Measurements from ENCODE around the gene LINC01488.

Gene LINC01488

DNA sequence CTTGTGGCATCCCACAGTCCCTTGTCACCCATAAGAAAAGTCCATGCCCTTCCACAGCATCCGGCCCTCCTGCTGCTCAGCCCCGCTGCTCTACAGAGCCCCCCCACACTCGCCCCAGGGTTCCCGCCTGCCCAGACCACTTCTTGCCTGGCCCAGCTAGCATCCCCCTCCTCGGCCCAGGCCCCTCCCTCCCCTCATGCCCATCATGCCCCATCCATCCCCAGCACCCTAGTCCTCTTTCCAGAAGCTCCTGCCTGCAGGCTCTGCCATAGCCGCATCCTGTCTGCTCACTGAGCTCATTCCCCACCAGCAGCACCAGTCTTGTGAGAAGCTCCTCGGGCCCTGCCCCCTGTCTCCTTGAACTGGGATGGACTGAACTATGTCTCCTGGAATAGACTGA is 54.4 kb downstream of the LINC01488 start:
- Histone ChIP-seq H3K9me3 (replicated peaks; ENCODE audit: low read length) (no peaks in the 10 kb centered on the region), H3K36me3 (ENCODE audit: insufficient read depth, low read length) (no peaks in the 10 kb centered on the region), H3K4me1 (ENCODE audit: control insufficient read depth, insufficient read depth, low read length) (peaks cover 18% of the 10 kb centered on the region), H3K4me2 (ENCODE audit: low read length) (no peak overlapping the region), H3K4me3 (ENCODE audit: low read length) (no peak overlapping the region), H3K9ac (ENCODE audit: low read depth, low read length) (no peak overlapping the region), H3K27me3 (ENCODE audit: control insufficient read depth, insufficient read depth, low read length) (peaks cover 3% of the 10 kb centered on the region)

DNA sequence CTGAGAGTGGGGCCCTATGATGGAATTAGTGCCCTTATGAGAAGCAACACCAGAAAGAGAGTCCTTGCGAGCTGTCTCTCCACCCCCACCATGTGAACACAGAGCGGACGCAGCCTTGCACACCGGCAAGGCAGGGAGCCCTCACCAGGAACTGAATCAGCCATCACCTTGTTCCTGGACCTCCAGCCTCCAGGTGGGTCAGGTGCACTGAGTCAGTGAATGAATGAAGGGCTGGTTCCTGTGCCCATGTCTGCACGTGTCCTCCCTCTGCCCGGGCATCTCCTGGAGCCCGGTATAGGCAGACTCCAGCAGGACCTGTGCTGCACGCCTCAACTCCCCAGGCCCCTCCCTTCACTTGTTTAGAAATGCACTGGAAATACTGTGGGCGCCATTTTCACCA is 54.9 kb downstream of the LINC01488 start:
- H3K27me3 ChIP-seq (ENCODE audit: control insufficient read depth, insufficient read depth, low read length), result peaks cover 3% of the 10 kb centered on the region
- H3K4me2 ChIP-seq (ENCODE audit: low read length), result no peak overlapping the region

DNA sequence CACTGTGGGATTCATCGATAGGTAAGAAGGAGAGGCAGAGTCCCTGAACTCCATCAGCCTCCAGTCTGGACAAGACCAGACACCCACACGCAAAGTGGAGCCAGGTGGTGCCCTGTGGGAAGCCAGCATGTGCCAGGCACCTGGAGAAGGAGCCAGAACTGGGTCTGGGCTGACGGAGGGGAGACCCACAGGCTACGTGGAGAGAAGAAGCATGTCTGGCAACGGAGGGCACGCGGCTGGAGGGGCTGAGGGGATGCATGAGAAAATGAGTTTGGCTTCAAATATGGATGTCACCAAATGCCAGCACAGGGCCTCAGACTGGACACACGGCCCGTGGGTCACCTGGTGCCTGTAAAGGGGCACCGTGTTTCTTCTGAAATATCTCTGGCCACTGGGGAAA is 55.7 kb downstream of the LINC01488 start:
- no peaks in the 10 kb centered on the region for H3K9me3 ChIP-seq (replicated peaks; ENCODE audit: low read length)
- no peak overlapping the region for H3K4me3 ChIP-seq (ENCODE audit: low read length)
- no peaks in the 10 kb centered on the region for H3K36me3 ChIP-seq (ENCODE audit: insufficient read depth, low read length)
- H3K27me3 ChIP-seq (ENCODE audit: control insufficient read depth, insufficient read depth, low read length), result no peaks in the 10 kb centered on the region
- H3K4me1 ChIP-seq (ENCODE audit: control insufficient read depth, insufficient read depth, low read length), result peaks cover 30% of the 10 kb centered on the region
- no peak overlapping the region for H3K4me2 ChIP-seq (ENCODE audit: low read length)
- H3K9ac ChIP-seq (ENCODE audit: low read depth, low read length), result no peak overlapping the region

More for the DNA sequence above, 54.9 kb downstream of the LINC01488 start:
- Histone ChIP-seq H3K4me1 (ENCODE audit: control insufficient read depth, insufficient read depth, low read length) (peaks cover 23% of the 10 kb centered on the region), H3K36me3 (ENCODE audit: insufficient read depth, low read length) (no peaks in the 10 kb centered on the region), H3K9me3 (replicated peaks; ENCODE audit: low read length) (no peaks in the 10 kb centered on the region), H3K4me3 (ENCODE audit: low read length) (no peak overlapping the region), H3K9ac (ENCODE audit: low read depth, low read length) (no peak overlapping the region)

DNA sequence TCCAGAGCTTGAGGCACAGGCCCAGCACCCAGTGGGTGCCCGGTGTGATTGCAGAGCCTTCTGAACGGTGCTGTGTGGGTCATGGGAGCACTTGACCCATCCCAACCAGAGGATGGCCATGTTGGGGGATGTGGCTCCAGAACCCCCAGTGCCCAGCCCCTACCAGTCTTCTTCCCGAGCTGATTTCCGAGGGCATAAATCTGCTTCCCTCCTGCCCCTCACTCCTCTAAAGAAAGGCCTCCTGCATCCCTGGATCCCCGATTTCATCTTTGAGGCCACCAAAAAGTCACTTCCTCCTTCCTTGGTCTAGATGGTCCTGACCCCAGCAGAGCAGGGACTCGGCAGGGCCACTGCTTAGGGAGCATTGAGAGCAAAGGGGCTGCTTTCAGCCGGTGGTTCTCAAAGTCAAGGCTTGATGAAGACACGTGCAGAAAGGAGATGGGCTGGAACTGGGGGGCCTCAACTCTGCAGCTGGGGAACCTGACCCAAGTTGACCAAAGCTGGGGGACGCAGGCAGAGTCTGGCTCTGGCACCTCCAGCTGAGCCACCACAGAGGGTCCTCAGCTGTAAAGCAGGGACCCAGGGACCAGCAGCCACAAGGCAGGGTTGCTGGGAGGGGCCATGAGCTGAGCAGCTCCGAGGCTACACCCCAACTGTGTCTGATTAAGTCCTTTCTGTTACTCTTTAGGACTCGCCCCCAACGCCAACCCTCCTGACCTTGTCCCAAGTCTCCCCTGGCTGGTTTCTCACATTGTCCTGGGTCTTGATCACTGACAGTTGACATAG is 56.6 kb downstream of the LINC01488 start:
- Histone ChIP-seq H3K36me3 (ENCODE audit: insufficient read depth, low read length) (no peaks in the 10 kb centered on the region), H3K4me3 (ENCODE audit: low read length) (no peak overlapping the region), H3K4me1 (ENCODE audit: control insufficient read depth, insufficient read depth, low read length) (peaks cover 30% of the 10 kb centered on the region), H3K4me2 (ENCODE audit: low read length) (no peak overlapping the region), H3K9me3 (replicated peaks; ENCODE audit: low read length) (no peaks in the 10 kb centered on the region), H3K9ac (ENCODE audit: low read depth, low read length) (no peak overlapping the region), H3K27me3 (ENCODE audit: control insufficient read depth, insufficient read depth, low read length) (no peaks in the 10 kb centered on the region)

DNA sequence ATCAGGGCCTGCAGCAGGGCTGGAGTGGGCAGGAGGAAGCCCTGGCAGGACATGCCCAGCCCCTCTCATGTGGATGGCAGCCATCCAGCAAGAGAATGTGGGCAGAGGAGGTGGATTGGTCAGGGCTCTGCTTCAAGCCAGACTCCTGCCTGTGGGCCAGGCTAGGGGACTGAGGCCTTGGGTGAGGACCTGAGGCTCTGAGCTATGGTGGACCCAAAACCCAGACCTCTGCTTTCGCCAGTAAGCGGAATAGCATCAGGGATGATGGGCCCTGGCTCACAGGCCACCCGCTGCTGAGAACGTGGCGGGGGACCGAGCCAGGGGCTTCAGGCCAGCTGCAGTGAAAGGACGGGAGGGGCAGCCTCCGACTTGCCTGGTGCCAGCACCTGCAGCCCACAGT is 57.4 kb downstream of the LINC01488 start:
- H3K27me3 ChIP-seq (ENCODE audit: control insufficient read depth, insufficient read depth, low read length), result no peaks in the 10 kb centered on the region
- no peaks in the 10 kb centered on the region for H3K36me3 ChIP-seq (ENCODE audit: insufficient read depth, low read length)
- H3K4me3 ChIP-seq (ENCODE audit: low read length), result no peak overlapping the region
- no peak overlapping the region for H3K4me2 ChIP-seq (ENCODE audit: low read length)
- H3K9me3 ChIP-seq (replicated peaks; ENCODE audit: low read length), result no peaks in the 10 kb centered on the region
- no peak overlapping the region for H3K9ac ChIP-seq (ENCODE audit: low read depth, low read length)
- H3K4me1 ChIP-seq (ENCODE audit: control insufficient read depth, insufficient read depth, low read length), result peaks cover 30% of the 10 kb centered on the region

DNA sequence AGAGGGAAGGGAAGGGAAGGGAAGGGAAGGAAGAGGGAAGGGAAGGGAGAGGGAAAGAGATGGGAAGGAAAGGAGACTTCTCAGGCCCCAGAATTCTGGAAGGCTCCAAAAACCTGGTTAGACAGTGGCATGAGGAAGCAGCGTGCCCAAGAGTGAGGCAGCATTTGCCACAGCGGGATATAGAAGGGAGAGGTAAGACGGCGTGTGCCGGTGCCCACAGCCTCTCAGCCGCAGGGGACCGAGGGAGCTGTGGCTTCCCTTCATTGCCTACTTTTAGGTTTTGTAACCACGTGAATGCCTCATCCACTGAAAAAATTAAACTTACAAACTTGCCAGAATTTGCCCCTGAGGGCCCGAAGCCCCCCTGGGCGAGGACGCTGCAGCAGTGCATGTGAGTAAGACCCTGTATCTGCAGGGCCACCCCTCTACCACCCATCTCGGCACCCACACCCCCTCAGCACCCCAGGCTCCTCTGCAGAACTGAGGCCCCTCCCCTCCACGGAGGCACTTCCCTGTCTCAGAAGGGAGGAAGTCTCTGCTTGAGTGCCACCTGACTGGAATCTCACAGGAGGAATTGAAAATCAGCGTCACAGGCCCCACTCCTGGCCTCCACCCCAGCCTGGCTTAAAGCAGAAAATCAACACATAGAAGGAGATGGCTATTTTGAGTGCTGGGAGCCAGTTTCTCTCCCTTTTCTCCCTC is 58.1 kb downstream of the LINC01488 start:
- no peak overlapping the region for H3K4me3 ChIP-seq (ENCODE audit: low read length)
- H3K9me3 ChIP-seq (replicated peaks; ENCODE audit: low read length), result no peaks in the 10 kb centered on the region
- H3K9ac ChIP-seq (ENCODE audit: low read depth, low read length), result peak overlapping the region; percentile 58

DNA sequence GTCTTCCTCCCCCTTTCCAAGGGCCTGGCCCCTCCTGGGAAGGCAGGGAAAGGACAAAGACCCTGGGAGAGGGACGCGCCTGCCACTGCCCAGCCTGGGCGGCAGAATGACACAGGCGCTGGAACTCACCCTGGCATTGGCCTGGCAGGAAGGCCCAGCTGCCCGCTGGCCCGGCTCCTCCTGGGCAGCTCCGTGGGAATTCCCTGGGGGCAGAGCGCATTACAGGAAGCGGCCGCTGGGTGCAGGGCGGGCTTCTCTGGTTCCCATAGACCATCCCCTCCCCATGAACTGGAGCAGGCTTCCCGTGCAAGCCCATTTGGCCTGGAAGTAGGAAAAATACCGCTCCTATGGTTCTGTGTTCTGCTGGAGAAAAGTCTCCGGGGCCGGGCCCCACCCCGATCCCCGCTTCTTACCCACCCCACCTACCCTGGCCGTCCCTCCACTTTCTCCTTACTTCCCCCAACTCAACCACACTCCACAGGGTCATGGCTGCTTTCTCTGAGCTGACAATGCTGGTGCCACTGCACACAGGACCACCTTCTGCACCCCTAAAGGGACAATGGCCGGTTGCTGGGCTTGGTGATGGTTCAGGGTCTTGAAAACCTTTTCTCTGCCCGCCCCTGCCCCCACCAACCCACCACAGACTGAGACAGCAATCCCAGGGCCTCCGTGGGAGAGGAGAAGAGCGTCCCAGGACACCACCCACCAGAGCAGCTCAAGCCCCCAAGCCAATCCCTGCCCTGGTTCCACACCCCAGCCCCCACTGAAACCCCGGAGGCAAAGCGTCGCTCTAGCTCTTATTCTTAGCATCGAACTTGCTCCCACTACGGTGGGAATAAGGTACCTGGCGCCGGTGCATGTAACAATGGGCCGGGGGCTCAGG is 58.9 kb downstream of the LINC01488 start:
- no peaks in the 10 kb centered on the region for H3K9me3 ChIP-seq (replicated peaks; ENCODE audit: low read length)
- peak overlapping the region; percentile 47 for H3K4me2 ChIP-seq (ENCODE audit: low read length)
- H3K9ac ChIP-seq (ENCODE audit: low read depth, low read length), result peak overlapping the region; percentile 58
- no peak overlapping the region for H3K4me3 ChIP-seq (ENCODE audit: low read length)
- H3K36me3 ChIP-seq (ENCODE audit: insufficient read depth, low read length), result no peaks in the 10 kb centered on the region
- peaks cover 30% of the 10 kb centered on the region for H3K4me1 ChIP-seq (ENCODE audit: control insufficient read depth, insufficient read depth, low read length)
- H3K27me3 ChIP-seq (ENCODE audit: control insufficient read depth, insufficient read depth, low read length), result peaks cover 2% of the 10 kb centered on the region

More for the DNA sequence above, 58.1 kb downstream of the LINC01488 start:
- Histone ChIP-seq H3K4me1 (ENCODE audit: control insufficient read depth, insufficient read depth, low read length) (peaks cover 30% of the 10 kb centered on the region), H3K4me2 (ENCODE audit: low read length) (peak overlapping the region; percentile 47), H3K36me3 (ENCODE audit: insufficient read depth, low read length) (no peaks in the 10 kb centered on the region), H3K27me3 (ENCODE audit: control insufficient read depth, insufficient read depth, low read length) (no peaks in the 10 kb centered on the region)

DNA sequence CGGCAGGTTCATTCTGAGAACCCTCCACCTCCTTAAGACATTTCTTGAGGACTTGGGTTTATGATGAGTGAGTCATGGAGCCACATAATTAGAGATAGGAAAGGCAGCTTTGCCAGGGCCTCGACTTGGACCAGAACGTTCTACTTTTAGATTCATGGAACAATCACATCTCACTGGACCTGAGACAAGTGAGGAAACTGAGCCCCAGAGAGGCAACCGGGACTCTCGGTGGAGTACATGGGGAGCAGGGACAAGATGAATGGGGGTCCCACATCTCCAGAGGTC is 59.5 kb downstream of the LINC01488 start:
- no peaks in the 10 kb centered on the region for H3K36me3 ChIP-seq (ENCODE audit: insufficient read depth, low read length)
- H3K4me3 ChIP-seq (ENCODE audit: low read length), result no peak overlapping the region
- peaks cover 8% of the 10 kb centered on the region for H3K27me3 ChIP-seq (ENCODE audit: control insufficient read depth, insufficient read depth, low read length)
- H3K4me2 ChIP-seq (ENCODE audit: low read length), result no peak overlapping the region
- peaks cover 30% of the 10 kb centered on the region for H3K4me1 ChIP-seq (ENCODE audit: control insufficient read depth, insufficient read depth, low read length)
- H3K9me3 ChIP-seq (replicated peaks; ENCODE audit: low read length), result no peaks in the 10 kb centered on the region
- H3K9ac ChIP-seq (ENCODE audit: low read depth, low read length), result no peak overlapping the region

DNA sequence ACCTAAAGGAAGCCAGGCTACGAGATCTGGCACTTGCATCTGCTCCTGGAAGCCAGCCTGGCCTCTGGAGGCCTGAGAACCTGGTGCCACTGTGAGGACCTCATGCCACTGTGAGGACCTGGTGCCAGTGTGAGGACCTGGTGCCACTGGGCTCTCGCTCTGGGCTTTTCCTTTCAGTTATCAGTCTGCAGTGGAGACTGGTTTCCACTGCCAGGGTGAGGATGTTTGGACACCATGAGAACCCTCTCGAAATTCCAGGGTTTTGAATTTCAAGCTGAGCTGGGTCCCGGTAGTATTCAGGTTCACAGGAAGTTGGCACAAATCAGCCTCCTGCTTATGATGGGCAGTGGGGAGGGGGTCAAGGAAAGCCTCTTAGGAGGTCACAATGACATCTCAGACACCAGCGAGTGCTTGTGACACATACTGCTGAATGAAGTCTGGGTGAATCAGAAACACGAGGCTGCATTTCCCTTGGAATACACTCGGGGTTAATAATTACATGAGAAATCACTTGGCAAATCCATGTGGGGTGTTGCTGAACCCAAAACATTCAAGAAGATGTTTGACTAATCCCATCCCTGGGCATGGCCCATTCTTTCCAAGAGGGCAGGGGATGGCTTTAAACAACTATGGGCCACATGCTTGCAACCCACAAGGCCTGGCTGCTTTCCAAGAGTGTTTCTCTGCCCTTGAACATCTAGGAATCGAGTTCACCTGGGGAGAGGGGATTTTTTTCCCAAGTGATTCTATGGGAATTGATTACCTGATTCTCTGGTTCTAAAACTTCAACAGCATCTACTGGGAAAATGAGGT is 60.2 kb downstream of the LINC01488 start:
- no peaks in the 10 kb centered on the region for H3K9me3 ChIP-seq (replicated peaks; ENCODE audit: low read length)
- peaks cover 16% of the 10 kb centered on the region for H3K27me3 ChIP-seq (ENCODE audit: control insufficient read depth, insufficient read depth, low read length)
- H3K36me3 ChIP-seq (ENCODE audit: insufficient read depth, low read length), result no peaks in the 10 kb centered on the region
- H3K4me3 ChIP-seq (ENCODE audit: low read length), result no peak overlapping the region
- H3K4me2 ChIP-seq (ENCODE audit: low read length), result no peak overlapping the region
- no peak overlapping the region for H3K9ac ChIP-seq (ENCODE audit: low read depth, low read length)
- peaks cover 30% of the 10 kb centered on the region for H3K4me1 ChIP-seq (ENCODE audit: control insufficient read depth, insufficient read depth, low read length)

DNA sequence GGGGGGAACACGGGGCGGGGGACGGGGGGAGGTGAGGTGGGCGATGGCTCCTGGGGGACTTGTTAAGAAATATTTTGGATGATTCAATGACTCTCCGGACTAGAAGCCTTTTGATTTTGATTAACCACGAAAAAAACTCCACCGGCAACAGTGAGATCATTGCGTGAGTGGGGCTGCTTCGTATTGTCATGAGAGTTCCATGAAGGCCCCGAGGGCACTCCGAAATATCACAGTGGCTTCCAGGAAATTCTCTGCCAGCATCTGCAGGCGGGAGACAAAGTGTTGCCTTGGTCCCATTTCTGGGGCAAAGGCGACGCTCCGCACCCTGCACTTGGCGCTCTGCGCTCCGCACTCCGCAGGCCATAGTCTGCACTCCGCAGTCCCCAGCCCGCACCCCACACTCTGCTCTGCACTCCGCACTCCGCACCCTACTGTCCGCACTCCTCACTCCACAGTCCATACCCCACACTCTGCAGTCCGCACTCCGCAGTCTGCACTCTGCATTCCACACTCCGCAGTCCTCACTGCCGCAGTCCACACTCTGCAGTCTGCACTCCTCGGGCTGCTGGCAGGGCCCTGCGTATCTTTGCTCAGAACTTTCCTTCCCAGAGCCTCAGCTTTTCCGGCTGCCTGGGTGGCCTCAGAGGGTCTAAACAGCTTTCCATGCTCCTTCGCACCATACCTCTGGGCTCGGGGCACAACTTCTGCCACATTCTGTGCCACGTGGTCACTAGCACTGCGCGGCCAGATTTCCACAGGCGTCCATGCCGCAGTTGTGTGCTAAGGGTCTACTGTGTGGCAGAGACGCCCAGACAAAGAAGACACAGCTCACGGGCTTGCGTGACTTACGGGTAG is 61.1 kb downstream of the LINC01488 start:
- Histone ChIP-seq H3K36me3 (ENCODE audit: insufficient read depth, low read length) (no peaks in the 10 kb centered on the region), H3K4me3 (ENCODE audit: low read length) (no peak overlapping the region), H3K4me2 (ENCODE audit: low read length) (no peak overlapping the region), H3K9ac (ENCODE audit: low read depth, low read length) (no peak overlapping the region), H3K9me3 (replicated peaks; ENCODE audit: low read length) (no peaks in the 10 kb centered on the region), H3K4me1 (ENCODE audit: control insufficient read depth, insufficient read depth, low read length) (peaks cover 30% of the 10 kb centered on the region), H3K27me3 (ENCODE audit: control insufficient read depth, insufficient read depth, low read length) (peaks cover 20% of the 10 kb centered on the region)
